ENCODE measurements around the gene OTUB2.
A peak's percentile ranks its signal among the peaks of the same experiment; 100 is the strongest.

Gene OTUB2

GRCh38 chr14:94043111-94043755 lies 17.1 kb downstream of the OTUB2 start:
- DNase-seq = no peak

GRCh38 chr14:94043756-94044475 lies 17.8 kb downstream of the OTUB2 start:
- no peak for DNase-seq

GRCh38 chr14:94044476-94045091 lies 18.4 kb downstream of the OTUB2 start:
- DNase-seq = no peak

- no peak for DNase-seq
Measured at GRCh38 chr14:94045101-94045500, 19.0 kb downstream of the OTUB2 start.

GRCh38 chr14:94045563-94046345 lies 19.6 kb downstream of the OTUB2 start:
- DNase-seq = no peak

GRCh38 chr14:94046696-94047250 lies 20.6 kb downstream of the OTUB2 start:
- no peak for DNase-seq

GRCh38 chr14:94047581-94047980 lies 21.4 kb downstream of the OTUB2 start:
- DNase-seq = no peak

- DNase-seq = peak; percentile 89
Measured at GRCh38 chr14:94048691-94049624, 22.8 kb downstream of the OTUB2 start.

GRCh38 chr14:94049625-94050023 lies 23.5 kb downstream of the OTUB2 start:
- no peak for DNase-seq

GRCh38 chr14:94050231-94050880 lies 24.2 kb downstream of the OTUB2 start:
- DNase-seq = no peak

- no peak for DNase-seq
Measured at GRCh38 chr14:94051115-94051514, 25.0 kb downstream of the OTUB2 start.

GRCh38 chr14:94051779-94052178 lies 25.6 kb downstream of the OTUB2 start:
- no peak for DNase-seq

- no peak for DNase-seq
Measured at GRCh38 chr14:94052199-94052598, 26.1 kb downstream of the OTUB2 start.

- no peak for DNase-seq
Measured at GRCh38 chr14:94052662-94053061, 26.5 kb downstream of the OTUB2 start.

GRCh38 chr14:94054401-94054800 lies 28.3 kb downstream of the OTUB2 start:
- no peak for DNase-seq

- no peak for DNase-seq
Measured at GRCh38 chr14:94054936-94055335, 28.8 kb downstream of the OTUB2 start.

GRCh38 chr14:94056579-94057308 lies 30.6 kb downstream of the OTUB2 start:
- no peak for DNase-seq

GRCh38 chr14:94058128-94058673 lies 32.1 kb downstream of the OTUB2 start:
- no peak for DNase-seq

- DNase-seq = no peak
Measured at GRCh38 chr14:94058674-94059138, 32.6 kb downstream of the OTUB2 start.

GRCh38 chr14:94059998-94060397 lies 33.9 kb downstream of the OTUB2 start:
- DNase-seq = no peak

Measured in NCI-H524 treated with DMSO at 0.1 percent for 48 hours (cell line).